Keratinocyte (primary cell): ENCODE results near the gene NOM1.

Experiments used
- CTCF ChIP-seq, 3 experiments: IDR thresholded peaks in 1 of 3; conservative IDR thresholded peaks in 1 of 3; optimal IDR thresholded peaks in 1 of 3; 2 replicates in 2 of 3; 3 replicates in 1 of 3; pipeline versions ENCODE3 to v1.5.1; 2011; ENCODE audit warnings: low read length in 3 of 3, mild to moderate bottlenecking in 3 of 3, moderate library complexity in 2 of 3, control low read depth in 1 of 3, inconsistent platforms in 1 of 3; ENCODE audit not compliant: insufficient read depth in 2 of 3; ENCODE audit errors: extremely low read depth in 1 of 3
- EZH2 ChIP-seq: IDR thresholded peaks from one replicate; pipeline ENCODE4 v1.6.1; 2012; ENCODE audit warnings: inconsistent platforms, mild to moderate bottlenecking, low read length, moderate library complexity

- TF ChIP-seq CTCF (optimal IDR thresholded peaks at IDR 0.05 in 1 of 3, IDR thresholded peaks at IDR 0.05 in 1 of 3, conservative IDR thresholded peaks at IDR 0.05 in 1 of 3; ENCODE audit: extremely low read depth in 1 of 3, insufficient read depth in 2 of 3, low read length in 3 of 3) (no peak), EZH2 (peak; percentile 62)
Observed at GRCh38 chr7:157007470-157008066, 58.1 kb downstream of the NOM1 start.
